GM20000 (cell line): Measurements from ENCODE around the gene ARSB.
"Not testable (repeated sequence)": the region's sequence is repeated elsewhere in the genome, so short reads cannot be mapped to it uniquely, and the experiment has no call there.

ENCODE experiments used
- DNase-seq: peaks from one replicate; pipeline ENCODE4 v3.0.0; 2012; ENCODE audit warnings: low spot score
- CTCF ChIP-seq: IDR thresholded peaks from 2 replicates; pipeline ENCODE4 v1.5.1; 2012; ENCODE audit warnings: mild to moderate bottlenecking, control low read depth; ENCODE audit errors: extremely low read depth, missing control alignments

The ARSB gene

GRCh38 chr5:78995521-78996007 lies 10.5 kb upstream of the ARSB start:
- no peak for DNase-seq

GRCh38 chr5:78993165-78993564 lies 8.1 kb upstream of the ARSB start:
- no peak for DNase-seq
- TF ChIP-seq CTCF = no peak

More at GRCh38 chr5:78995521-78996007, 10.5 kb upstream of the ARSB start:
- TF ChIP-seq CTCF = no peak

DNA sequence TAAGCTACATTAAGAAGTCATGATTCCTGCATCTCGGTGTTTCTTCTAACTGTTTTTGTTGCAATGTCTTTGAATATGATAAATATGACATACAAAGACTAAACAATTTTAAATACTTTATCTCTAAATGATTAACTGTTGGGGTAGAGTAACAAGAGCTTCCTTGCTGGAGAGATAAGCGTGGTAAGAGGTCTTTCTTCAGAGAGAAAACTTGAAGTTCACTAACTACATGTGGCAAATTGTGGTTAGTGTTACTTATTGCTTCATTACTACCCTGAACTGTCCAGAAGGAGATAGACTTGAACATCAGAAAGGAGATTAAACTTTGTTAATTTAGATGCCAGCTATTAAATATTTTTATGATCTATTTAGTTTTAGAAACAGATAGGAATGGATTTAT lies 7.0 kb upstream of the ARSB start:
- no peak for DNase-seq
- TF ChIP-seq CTCF = no peak

DNA sequence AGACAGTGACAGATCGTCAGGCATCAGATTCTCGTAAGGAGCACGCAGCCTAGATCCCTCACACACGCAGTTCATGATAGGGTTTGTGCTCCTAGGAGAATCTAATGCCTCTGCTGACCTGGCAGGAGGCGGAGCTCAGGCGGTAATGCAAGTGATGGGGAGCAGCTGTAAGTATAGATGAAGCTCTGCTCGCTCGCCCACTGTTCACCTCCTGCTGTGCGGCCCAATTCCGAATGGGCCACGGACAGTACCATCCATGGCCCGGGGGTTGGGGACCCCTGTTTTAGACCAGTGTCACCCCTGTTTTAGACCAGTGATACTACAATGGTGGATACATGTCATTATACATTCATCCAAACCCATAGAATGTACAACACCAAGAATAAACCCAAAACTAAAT lies 4.0 kb upstream of the ARSB start:
- no peak for DNase-seq
- no peak for TF ChIP-seq CTCF

- no peak for TF ChIP-seq CTCF
- peak; percentile 79 for DNase-seq
Measured at GRCh38 chr5:78985725-78986223, 664 bp upstream of the ARSB start.

- TF ChIP-seq CTCF = no peak
- peak; percentile 94 for DNase-seq
Measured at GRCh38 chr5:78984439-78985115, 533 bp downstream of the ARSB start.

DNA sequence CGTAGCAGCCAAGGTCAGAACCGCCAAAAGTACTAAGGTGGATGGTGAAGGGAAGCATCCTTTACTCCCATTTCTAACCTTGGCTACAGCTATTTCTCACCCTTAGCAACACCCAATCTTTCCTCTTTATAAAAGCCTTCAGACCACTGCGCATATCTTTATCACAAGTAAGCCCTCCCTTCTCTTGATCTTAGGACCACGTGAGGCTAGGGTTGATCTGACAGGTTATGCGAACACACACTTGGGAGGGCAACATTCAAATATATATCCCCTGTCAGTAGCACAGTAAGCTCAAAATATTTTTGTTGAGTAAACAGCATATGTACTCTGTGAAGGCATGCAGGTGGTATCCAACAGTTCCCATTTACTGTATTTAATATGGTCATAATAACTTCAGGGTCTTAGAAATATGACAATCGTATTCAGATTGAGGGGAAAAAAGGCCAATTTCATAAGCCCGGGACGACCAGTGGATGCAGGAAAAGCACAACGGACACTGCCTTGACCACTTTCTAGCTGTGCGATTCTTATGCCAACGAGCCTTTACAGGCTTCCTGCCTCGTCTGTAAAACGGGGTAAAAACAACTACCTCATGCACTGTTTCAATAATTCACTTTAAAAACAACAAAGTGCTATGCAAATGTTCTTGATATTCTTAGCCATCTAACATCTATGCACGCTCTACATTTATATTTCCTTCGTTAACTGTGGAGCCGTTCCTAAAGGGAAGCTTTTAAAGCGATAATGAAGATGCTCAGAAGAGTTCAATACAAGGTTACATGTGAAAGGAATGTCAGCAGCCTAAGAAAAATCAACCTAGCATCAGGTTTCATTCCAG lies 1.3 kb downstream of the ARSB start:
- no peak for TF ChIP-seq CTCF
- peak; percentile 32 for DNase-seq

DNA sequence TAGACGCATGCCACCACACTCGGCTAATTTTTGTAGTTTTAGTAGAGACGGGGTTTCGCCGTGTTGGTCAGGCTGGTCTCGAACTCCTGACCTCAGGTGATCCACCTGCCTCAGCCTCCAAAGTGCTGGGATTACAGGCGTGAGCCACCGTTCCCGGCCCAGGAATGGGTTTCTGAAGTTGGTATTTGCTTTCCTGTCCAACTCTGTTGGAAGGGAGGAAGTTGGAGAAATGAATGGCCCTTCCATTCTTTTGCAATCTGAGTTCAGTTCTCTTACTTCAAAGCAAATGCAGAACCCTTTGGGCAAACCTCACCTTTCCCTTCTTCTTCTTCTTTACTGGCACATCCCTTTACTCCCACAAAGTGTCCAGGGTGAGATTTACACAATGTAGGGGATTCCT lies 1.9 kb downstream of the ARSB start:
- DNase-seq = not testable (repeated sequence)
